Neutrophil (primary cell): ENCODE measurements around the gene DEDD.

ENCODE experiments used
- H3K27ac ChIP-seq: fragments of 200-600 bp; sonication (generic); 2 replicates; pipeline ENCODE4 v1.5.1; 2016; ENCODE audit warnings: mild to moderate bottlenecking, moderate library complexity
- H3K27me3 ChIP-seq: fragments of 200-600 bp; sonication (generic); 2 replicates; pipeline ENCODE4 v1.6.0; 2016; ENCODE audit warnings: mild to moderate bottlenecking
- H3K36me3 ChIP-seq: fragments of 200-600 bp; sonication (generic); 2 replicates; pipeline ENCODE4 v1.5.1; 2017
- H3K4me1 ChIP-seq, 2 experiments: fragments of 200-600 bp in 1 of 2; sonication (generic) in 1 of 2; 1 replicate in 1 of 2; 2 replicates in 1 of 2; pipeline versions ENCODE4 v1.5.1 to v1.6.1; 2013 to 2016; ENCODE audit warnings: low read depth in 1 of 2, low read length in 1 of 2, mild to moderate bottlenecking in 1 of 2, moderate library complexity in 1 of 2; ENCODE audit not compliant: control insufficient read depth in 1 of 2, insufficient read depth in 1 of 2
- H3K4me3 ChIP-seq, 2 experiments: fragments of 200-600 bp in 1 of 2; sonication (generic) in 1 of 2; 1 replicate in 1 of 2; 2 replicates in 1 of 2; pipeline ENCODE4 v1.5.1; 2013 to 2016; ENCODE audit warnings: low read depth in 1 of 2, low read length in 1 of 2, mild to moderate bottlenecking in 1 of 2, moderate library complexity in 1 of 2
- H3K9me3 ChIP-seq: fragments of 200-600 bp; sonication (generic); 2 replicates; pipeline ENCODE4 v1.5.1; 2016
- CTCF ChIP-seq: fragments of 200-600 bp; sonication (generic); IDR thresholded peaks from 2 replicates; pipeline ENCODE4 v1.5.1; 2016; ENCODE audit warnings: antibody characterized with exemption

DEDD gene

DNA sequence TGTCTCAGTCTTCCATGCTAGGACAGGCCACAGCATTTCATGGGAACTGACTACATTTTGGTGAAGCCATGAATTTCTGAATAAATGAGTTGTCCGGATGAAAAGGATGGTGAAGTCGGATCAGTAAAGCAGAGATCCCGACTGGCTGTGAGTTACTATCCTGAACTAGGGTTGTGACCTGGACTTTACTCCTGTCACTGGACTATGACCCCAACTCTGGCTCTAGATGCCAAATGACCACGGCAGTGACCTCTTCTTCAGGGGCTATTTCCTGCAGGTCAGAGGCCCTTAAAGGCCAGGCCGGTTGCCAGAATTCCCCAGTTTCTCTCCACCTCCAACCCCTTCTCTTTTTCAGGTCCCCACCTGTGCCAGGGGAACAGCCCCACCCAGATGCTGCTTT lies 41.4 kb downstream of the DEDD start:
- Histone ChIP-seq H3K36me3 (no peaks in the 10 kb centered on the region), H3K27me3 (no peaks in the 10 kb centered on the region), H3K4me1 (peaks cover 0 to under 1% of the 10 kb centered on the region in 2 experiments), H3K9me3 (no peaks in the 10 kb centered on the region), H3K27ac (no peak overlapping the region), H3K4me3 (no peak overlapping the region)
- TF ChIP-seq CTCF: no peak

DNA sequence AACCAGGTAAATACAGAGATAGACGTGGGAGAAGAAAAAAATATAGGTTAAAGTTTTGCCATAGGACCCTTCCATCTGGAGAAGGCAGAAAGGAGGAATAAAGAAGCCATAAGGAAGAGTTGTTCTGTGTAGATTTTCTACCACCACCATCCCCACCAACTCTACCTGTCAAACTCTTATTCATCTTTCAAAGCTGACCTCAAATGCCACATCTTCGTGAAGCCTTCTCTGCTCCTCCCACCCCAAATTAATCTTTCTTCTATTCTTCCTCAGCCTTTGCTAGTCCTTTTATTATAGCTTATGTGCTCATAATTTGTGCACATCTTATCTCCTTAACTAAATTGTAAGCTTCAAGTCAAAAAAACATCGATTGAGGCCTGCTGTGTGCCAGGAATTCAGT lies 41.9 kb downstream of the DEDD start:
- Histone ChIP-seq H3K27me3 (no peaks in the 10 kb centered on the region), H3K4me3 (no peak overlapping the region), H3K27ac (no peak overlapping the region), H3K36me3 (no peaks in the 10 kb centered on the region), H3K4me1 (no peaks in the 10 kb centered on the region), H3K9me3 (no peaks in the 10 kb centered on the region)
- TF ChIP-seq CTCF: no peak

GRCh38 chr1:161089938-161090337 lies 42.5 kb downstream of the DEDD start:
- Histone ChIP-seq H3K4me3 (no peak overlapping the region), H3K36me3 (no peaks in the 10 kb centered on the region), H3K27ac (no peak overlapping the region), H3K27me3 (no peaks in the 10 kb centered on the region), H3K4me1 (no peaks in the 10 kb centered on the region), H3K9me3 (no peaks in the 10 kb centered on the region)
- TF ChIP-seq CTCF: no peak

DNA sequence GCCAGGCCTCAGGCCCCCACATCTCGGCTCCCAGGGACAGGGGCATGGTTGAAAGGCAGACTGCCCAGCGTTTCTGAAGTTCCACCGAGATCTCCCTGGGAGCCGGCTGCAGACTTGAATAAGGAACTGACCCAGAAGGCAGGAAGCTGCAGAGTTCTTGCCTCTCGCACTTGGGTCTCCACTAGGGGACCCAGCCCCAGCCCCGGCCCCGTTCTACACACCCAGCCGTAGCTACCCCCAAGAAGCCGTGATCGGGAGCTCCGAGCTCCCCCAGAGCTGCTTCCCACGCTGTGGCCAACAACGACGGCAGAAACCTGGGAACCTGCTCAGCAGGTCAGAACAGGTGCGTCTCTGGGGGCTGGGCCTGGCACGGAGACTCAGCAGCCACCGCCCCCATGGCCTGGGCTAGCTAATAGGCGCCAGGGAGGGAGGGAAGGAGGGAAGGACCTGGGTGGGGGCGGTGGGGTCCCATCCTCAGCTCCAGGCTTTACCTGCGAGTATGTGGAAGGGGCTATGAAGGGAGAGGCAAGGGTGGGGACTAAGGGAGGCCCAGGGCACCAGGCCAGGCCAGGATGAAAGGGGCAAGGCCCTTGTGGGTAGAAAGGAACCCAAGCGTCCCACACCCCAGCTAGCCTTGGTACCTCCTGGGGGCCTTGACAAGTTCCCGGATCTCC lies 43.1 kb downstream of the DEDD start, which contains the start of gene NECTIN4:
Gene NECTIN4 (minus strand): TSS at position 308 of the 674 bp plus-strand sequence. CDS start 262 bp downstream, at position 46.
- TF ChIP-seq CTCF: no peak
- H3K27me3 ChIP-seq: no peaks in the 10 kb centered on the region
- H3K4me3 ChIP-seq: no peak within 1 kb of the TSS
- no peak within 1 kb of the TSS for H3K27ac ChIP-seq
- H3K9me3 ChIP-seq: no peaks in the 10 kb centered on the region
- no peaks in the 10 kb centered on the region for H3K4me1 ChIP-seq
- H3K36me3 ChIP-seq: no peaks in the 10 kb centered on the region

GRCh38 chr1:161088587-161089110 lies 43.8 kb downstream of the DEDD start:
- no peaks in the 10 kb centered on the region for H3K27me3 ChIP-seq
- no peak for TF ChIP-seq CTCF
- peaks cover 0 to under 1% of the 10 kb centered on the region in 2 experiments for H3K4me1 ChIP-seq
- no peak overlapping the region for H3K4me3 ChIP-seq
- H3K36me3 ChIP-seq: no peaks in the 10 kb centered on the region
- H3K9me3 ChIP-seq: no peaks in the 10 kb centered on the region
- no peak overlapping the region for H3K27ac ChIP-seq
